GM18951 (cell line): ENCODE measurements around the gene RBCK1.

ENCODE experiments used
- POLR2A ChIP-seq: IDR thresholded peaks from 4 replicates; pipeline ENCODE4 v1.6.1; 2011; ENCODE audit warnings: mild to moderate bottlenecking; ENCODE audit not compliant: insufficient read length, insufficient read depth; ENCODE audit errors: extremely low read depth
- in situ Hi-C: fragments of 300-500 bp; cut with MboI; formaldehyde crosslinking; loops from one replicate; pipeline ENCODE4 v1.12.0; 2022; ENCODE audit warnings: low sequenced_read_pairs, mixed read lengths, inconsistent platforms; ENCODE audit not compliant: unreplicated experiment

The RBCK1 gene

DNA sequence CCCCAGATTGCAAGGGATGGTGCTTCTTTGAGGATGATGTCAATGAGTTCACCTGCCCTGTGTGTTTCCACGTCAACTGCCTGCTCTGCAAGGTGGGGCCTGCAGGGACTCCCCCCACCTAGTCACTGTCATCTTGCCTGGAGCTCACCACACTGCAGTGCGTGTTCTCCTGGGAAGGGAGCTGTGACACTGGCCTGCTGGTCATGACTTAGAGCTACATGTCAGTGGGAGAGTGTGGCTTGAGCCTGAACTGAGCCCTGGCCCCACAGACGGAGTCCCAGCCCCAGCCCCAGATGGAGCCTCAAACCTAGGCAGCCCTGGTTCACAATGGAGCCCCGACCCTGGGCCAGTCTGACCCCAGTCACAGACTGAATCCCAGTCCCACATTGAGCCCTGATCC lies 19.3 kb downstream of the RBCK1 start:
- TF ChIP-seq POLR2A, result no peak
- in situ Hi-C loops, result no loop called here

GRCh38 chr20:427849-428657 lies 20.0 kb downstream of the RBCK1 start:
- in situ Hi-C loops, result no loop called here
- TF ChIP-seq POLR2A, result no peak

DNA sequence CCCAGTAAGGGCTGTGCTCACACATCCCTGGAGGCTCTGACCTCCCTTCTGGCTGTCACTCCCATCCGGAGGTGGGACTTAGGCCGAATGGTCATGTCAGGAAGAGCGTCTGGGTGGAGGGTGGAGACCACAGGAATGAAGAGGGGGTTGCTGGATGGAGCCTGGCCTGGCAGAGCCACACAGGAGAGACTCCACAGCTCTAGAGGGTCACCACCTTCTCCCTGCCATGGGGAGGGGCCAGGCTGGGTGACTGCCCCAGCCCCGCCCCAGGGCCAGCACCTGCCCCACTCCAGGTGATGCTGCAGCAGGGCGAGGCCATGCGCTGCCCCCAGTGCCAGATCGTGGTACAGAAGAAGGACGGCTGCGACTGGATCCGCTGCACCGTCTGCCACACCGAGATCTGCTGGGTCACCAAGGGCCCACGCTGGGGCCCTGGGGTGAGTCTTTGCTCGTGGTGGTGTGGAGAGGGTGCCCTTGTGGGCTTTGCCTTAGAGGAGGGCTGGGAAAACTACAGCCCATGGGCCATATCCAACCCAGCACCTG lies 20.6 kb downstream of the RBCK1 start:
- in situ Hi-C loops, result no loop called here

DNA sequence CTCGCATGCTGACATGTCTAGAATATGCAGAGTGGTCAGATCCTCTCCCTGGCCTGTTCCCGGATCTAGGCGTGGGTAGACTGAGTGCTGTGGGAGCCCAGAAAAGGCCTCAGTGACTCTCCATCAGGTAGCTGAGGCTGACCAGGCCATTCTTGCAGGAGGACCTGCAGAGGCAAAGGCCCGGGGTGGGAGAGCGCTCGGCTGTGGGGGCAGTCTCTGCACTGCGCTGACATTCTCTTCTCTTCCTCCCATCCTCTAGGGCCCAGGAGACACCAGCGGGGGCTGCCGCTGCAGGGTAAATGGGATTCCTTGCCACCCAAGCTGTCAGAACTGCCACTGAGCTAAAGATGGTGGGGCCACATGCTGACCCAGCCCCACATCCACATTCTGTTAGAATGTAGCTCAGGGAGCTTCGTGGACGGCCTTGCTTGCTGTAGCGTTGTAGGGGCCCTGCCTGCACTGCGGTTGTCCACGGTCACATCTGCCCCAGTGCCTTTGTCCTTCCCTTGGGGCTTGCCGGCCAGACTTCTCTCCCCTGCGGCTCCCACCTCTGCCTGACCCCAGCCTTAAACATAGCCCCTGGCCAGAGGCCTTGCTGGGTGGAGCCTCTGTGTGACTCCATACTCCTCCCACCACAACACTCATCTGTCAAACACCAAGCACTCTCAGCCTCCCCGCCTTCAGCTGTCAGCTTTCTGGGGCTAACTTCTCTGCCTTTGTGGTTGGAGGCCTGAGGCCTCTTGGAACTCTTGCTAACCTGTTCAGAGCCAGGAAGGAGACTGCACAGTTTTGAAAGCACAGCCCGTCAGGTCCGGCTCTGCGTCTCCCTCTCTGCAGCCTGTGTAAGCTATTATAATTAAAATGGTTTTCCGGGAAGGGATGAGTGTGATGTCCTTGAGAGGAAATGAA lies 22.2 kb downstream of the RBCK1 start:
- in situ Hi-C loops, result no loop called here
- no peak for TF ChIP-seq POLR2A

More for the DNA sequence above, 20.6 kb downstream of the RBCK1 start:
- TF ChIP-seq POLR2A, result no peak

GRCh38 chr20:431012-431904 lies 23.2 kb downstream of the RBCK1 start:
- no peak for TF ChIP-seq POLR2A
- in situ Hi-C loops, result no loop called here

- TF ChIP-seq POLR2A, result no peak
- in situ Hi-C loops, result no loop called here
Measured at GRCh38 chr20:432208-432607, 24.1 kb downstream of the RBCK1 start.

DNA sequence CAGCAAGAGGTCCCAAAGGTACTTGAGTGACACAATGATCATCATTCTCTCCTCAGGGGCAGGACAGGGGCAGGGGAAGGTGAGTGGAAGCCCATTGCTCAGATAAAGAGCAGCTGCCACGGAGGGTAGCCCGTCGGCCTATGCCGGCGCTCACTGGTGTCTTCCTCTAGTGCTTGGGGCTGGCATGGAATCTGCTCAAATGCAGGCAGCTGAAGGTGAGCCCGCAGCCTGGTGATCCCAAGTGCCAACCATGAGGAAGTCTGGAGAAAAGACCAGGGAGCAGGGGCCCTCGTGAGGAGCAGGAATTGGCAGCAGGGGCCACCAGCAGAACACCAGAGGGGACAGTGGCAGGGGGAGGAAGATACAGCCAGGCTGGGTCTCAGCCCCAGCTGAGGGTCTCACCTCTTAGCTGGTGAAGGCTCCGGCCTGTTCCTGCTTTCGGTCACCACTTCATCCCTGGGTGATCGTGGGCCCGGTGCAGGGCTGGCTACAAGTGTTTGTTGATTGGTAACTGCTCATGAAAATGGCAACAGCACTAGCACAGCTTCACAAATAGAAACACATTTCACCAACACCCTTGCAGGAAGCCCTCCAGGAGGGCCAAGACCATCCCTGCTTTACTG lies 24.7 kb downstream of the RBCK1 start:
- in situ Hi-C loops, result no loop called here
- no peak for TF ChIP-seq POLR2A

- in situ Hi-C loops, result no loop called here
Measured at GRCh38 chr20:433300-433975, 25.3 kb downstream of the RBCK1 start.

GRCh38 chr20:434221-434620 lies 26.1 kb downstream of the RBCK1 start:
- in situ Hi-C loops, result no loop called here
- TF ChIP-seq POLR2A, result no peak

More at GRCh38 chr20:433300-433975, 25.3 kb downstream of the RBCK1 start:
- TF ChIP-seq POLR2A, result no peak

- no peak for TF ChIP-seq POLR2A
- in situ Hi-C loops, result no loop called here
Measured at GRCh38 chr20:434661-435419, 26.7 kb downstream of the RBCK1 start.

GRCh38 chr20:435558-435957 lies 27.5 kb downstream of the RBCK1 start:
- in situ Hi-C loops, result no loop called here
- TF ChIP-seq POLR2A, result no peak
